OCI-LY3 (cell line): ENCODE data around the gene TAF8.
A peak's percentile ranks its signal among the peaks of the same experiment; 100 is the strongest.

ENCODE experiments used
- H2AFZ ChIP-seq: fragments of 200-600, 300-600 bp; shearing (Covaris generic); 2 replicates; pipeline ENCODE4 v1.6.0; 2014; ENCODE audit warnings: antibody characterized with exemption, low read depth, low read length
- H3K27ac ChIP-seq: fragments of 200-600, 300-600 bp; sonication (generic); 2 replicates; pipeline ENCODE4 v1.5.1; 2014; ENCODE audit warnings: mild to moderate bottlenecking, low read length, moderate library complexity, mixed read lengths
- H3K27me3 ChIP-seq: fragments of 200-600, 300-600 bp; sonication (generic); 2 replicates; pipeline ENCODE4 v1.6.1; 2014; ENCODE audit warnings: low read depth, low read length, mixed read lengths
- H3K36me3 ChIP-seq: fragments of 200-600, 300-600 bp; sonication (generic); replicated peaks from 2 replicates; pipeline ENCODE3; 2014; ENCODE audit warnings: low read depth, low read length, mixed read lengths
- H3K4me1 ChIP-seq: fragments of 300-600, 200-600 bp; sonication (generic); 2 replicates; pipeline ENCODE4 v1.6.1; 2014; ENCODE audit warnings: low read length, mixed read lengths
- H3K4me2 ChIP-seq: fragments of 200-600, 300-600 bp; sonication (generic); 2 replicates; pipeline ENCODE4 v1.6.1; 2014; ENCODE audit warnings: low read length, mixed read lengths
- H3K4me3 ChIP-seq: fragments of 300-600, 200-600 bp; sonication (generic); 2 replicates; pipeline ENCODE4 v1.5.1; 2014; ENCODE audit warnings: antibody characterized with exemption, mild to moderate bottlenecking, low read length, moderate library complexity
- H3K79me2 ChIP-seq: fragments of 300-600, 200-600 bp; shearing (Covaris generic); 2 replicates; pipeline ENCODE4 v1.6.1; 2014; ENCODE audit warnings: mild to moderate bottlenecking, low read length, mixed read lengths
- H3K9ac ChIP-seq: fragments of 300-600, 200-600 bp; shearing (Covaris generic); 2 replicates; pipeline ENCODE4 v1.6.0; 2014; ENCODE audit warnings: mild to moderate bottlenecking, low read length, moderate library complexity
- H3K9me3 ChIP-seq: fragments of 200-600, 300-600 bp; shearing (Covaris generic); 2 replicates; pipeline ENCODE4 v1.6.1; 2014; ENCODE audit warnings: low read length, mixed read lengths; ENCODE audit not compliant: insufficient read depth
- H4K20me1 ChIP-seq: fragments of 200-600, 300-600 bp; sonication (generic); 2 replicates; pipeline ENCODE4 v1.6.1; 2016; ENCODE audit warnings: low read length, mixed read lengths; ENCODE audit not compliant: insufficient read depth
- EZH2phosphoT487 ChIP-seq: fragments of 200-600 bp; shearing (Covaris generic); IDR thresholded peaks from 2 replicates; pipeline ENCODE4 v1.6.1; 2018; ENCODE audit warnings: antibody characterized with exemption, mixed run types, low read depth
- TF ChIP-seq, protein P1 (sequence below): fragments of 200-600, 300-600 bp; sonication (generic); IDR thresholded peaks from 2 replicates; pipeline ENCODE4 v1.5.1; 2014; ENCODE audit warnings: antibody characterized with exemption, low read length, low read depth

TAF8 gene

DNA sequence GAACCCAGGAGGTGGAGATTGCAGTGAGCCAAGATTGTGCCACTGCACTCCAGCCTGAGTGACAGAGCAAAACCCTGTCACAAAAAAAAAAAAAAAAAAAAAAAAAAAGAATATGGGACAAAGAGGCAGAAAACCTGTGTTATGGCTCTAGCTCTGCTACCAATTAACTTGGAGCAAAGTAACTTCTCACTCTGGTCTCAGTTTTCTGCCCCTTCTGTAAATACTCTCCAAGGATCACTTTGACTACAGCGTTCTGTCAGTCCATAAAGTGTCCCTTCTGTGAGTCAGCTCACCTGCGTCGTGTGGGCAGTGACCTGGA lies 67.5 kb downstream of the TAF8 start:
- Histone ChIP-seq H4K20me1 (no peaks in the 10 kb centered on the region), H3K27ac (no peak overlapping the region), H2AFZ (no peak overlapping the region), H3K4me2 (no peak overlapping the region), H3K4me1 (no peaks in the 10 kb centered on the region), H3K9me3 (no peaks in the 10 kb centered on the region), H3K79me2 (no peaks in the 10 kb centered on the region), H3K36me3 (no peaks in the 10 kb centered on the region), H3K9ac (no peak overlapping the region), H3K4me3 (no peak overlapping the region), H3K27me3 (peaks cover 14% of the 10 kb centered on the region)
- TF ChIP-seq EZH2phosphoT487 = no peak
- TF ChIP-seq, protein P1, sequence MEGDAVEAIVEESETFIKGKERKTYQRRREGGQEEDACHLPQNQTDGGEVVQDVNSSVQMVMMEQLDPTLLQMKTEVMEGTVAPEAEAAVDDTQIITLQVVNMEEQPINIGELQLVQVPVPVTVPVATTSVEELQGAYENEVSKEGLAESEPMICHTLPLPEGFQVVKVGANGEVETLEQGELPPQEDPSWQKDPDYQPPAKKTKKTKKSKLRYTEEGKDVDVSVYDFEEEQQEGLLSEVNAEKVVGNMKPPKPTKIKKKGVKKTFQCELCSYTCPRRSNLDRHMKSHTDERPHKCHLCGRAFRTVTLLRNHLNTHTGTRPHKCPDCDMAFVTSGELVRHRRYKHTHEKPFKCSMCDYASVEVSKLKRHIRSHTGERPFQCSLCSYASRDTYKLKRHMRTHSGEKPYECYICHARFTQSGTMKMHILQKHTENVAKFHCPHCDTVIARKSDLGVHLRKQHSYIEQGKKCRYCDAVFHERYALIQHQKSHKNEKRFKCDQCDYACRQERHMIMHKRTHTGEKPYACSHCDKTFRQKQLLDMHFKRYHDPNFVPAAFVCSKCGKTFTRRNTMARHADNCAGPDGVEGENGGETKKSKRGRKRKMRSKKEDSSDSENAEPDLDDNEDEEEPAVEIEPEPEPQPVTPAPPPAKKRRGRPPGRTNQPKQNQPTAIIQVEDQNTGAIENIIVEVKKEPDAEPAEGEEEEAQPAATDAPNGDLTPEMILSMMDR = no peak

GRCh38 chr6:42118162-42119001 lies 68.1 kb downstream of the TAF8 start:
- H3K27ac ChIP-seq = no peak overlapping the region
- H3K4me3 ChIP-seq = no peak overlapping the region
- no peak for TF ChIP-seq EZH2phosphoT487
- TF ChIP-seq, protein P1 = no peak
- no peaks in the 10 kb centered on the region for H3K36me3 ChIP-seq
- no peaks in the 10 kb centered on the region for H3K79me2 ChIP-seq
- peak overlapping the region; percentile 29; the same call in 1 of the 2 replicates for H2AFZ ChIP-seq
- no peaks in the 10 kb centered on the region for H3K9me3 ChIP-seq
- no peak overlapping the region for H3K4me2 ChIP-seq
- H3K9ac ChIP-seq = no peak overlapping the region
- H4K20me1 ChIP-seq = no peaks in the 10 kb centered on the region
- peaks cover 12% of the 10 kb centered on the region for H3K27me3 ChIP-seq
- H3K4me1 ChIP-seq = no peaks in the 10 kb centered on the region

DNA sequence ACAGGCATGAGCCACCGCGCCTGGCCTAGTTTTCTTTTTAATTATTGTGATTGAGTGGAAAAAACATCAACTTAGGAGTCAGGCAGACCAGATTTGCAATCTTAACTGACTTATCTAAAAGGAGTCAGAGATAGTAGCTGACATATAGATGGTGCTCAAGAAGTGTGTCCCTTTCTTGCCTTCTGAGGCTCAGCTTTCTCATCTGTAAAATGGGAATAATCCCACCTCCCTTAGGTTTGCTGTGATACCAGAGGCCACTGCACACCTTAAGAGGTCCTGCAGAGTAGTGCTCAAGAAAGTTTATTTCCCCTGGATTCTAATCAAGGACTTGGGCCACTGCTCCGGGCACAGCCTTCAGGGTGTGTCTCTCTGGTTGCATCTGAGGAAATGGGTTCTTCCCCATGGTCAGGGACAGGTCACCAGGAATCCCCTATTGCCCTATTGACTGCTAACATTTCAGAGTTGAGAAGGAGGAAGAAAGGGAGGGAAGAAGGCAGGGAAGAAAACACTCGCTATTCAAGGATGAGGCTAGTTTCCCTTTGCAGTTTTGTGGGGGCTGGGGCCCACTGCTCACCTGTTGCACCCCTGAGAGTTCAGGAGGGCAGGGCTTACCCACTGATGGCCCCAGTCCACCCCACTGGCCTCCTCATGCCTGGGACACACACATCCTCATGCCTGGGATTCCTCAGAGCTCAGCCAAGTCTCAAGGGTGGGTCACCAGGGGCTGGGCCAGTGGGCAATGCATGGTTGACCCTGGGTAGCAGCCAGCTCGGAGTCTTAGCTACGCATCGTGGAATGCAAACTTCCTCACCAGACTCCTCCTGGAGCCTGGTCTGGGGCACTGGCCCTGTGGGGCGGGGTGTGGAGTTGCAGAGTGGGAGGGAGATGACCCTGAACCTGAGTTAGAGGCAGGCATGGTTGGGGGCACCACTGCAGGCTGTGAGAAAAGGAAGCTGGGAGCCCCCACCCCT lies 70.9 kb downstream of the TAF8 start:
- Histone ChIP-seq H3K9ac (no peak overlapping the region), H3K4me1 (no peaks in the 10 kb centered on the region), H2AFZ (no peak overlapping the region), H3K4me3 (no peak overlapping the region), H3K27ac (no peak overlapping the region), H3K79me2 (no peaks in the 10 kb centered on the region), H4K20me1 (no peaks in the 10 kb centered on the region), H3K27me3 (peaks cover 12% of the 10 kb centered on the region), H3K9me3 (no peaks in the 10 kb centered on the region), H3K36me3 (no peaks in the 10 kb centered on the region), H3K4me2 (no peak overlapping the region)
- TF ChIP-seq, protein P1 = no peak
- TF ChIP-seq EZH2phosphoT487 = no peak
